Hindlimb muscle (tissue), 1 donor: ENCODE results near the gene GPR62. TPM values are rescaled to one million over a fixed set of nuclear protein-coding genes. Genes with fewer than 3 reads are reported as not detected.

Experiments
- DNase-seq: peaks from one replicate; pipeline ENCODE4 v3.0.0-alpha.2; 2013
- polyA plus RNA-seq: library from polyadenylated mRNA; unstranded; fragments of 120-200 nt; gene quantifications from one replicate; pipeline ENCODE4 v1.2.1, GENCODE V29; 2013; ENCODE audit not compliant: insufficient read length

The GPR62 gene
- polyA plus RNA-seq, 1 donor, result 0.67 TPM

- DNase-seq, result peak; percentile 70
Observed at GRCh38 chr3:51955893-51956770, 951 bp downstream of the GPR62 start.

GRCh38 chr3:51957520-51958205 is 2.5 kb downstream of the GPR62 start:
- no peak for DNase-seq

- no peak for DNase-seq
Observed at GRCh38 chr3:51958603-51959521, 3.7 kb downstream of the GPR62 start.

- DNase-seq, result no peak
Observed at GRCh38 chr3:51959651-51960050, 4.5 kb downstream of the GPR62 start.

- DNase-seq, result no peak
Observed at GRCh38 chr3:51960386-51960785, 5.2 kb downstream of the GPR62 start.

GRCh38 chr3:51961011-51961410 is 5.8 kb downstream of the GPR62 start:
- no peak for DNase-seq

GRCh38 chr3:51961602-51962569 is 6.7 kb downstream of the GPR62 start:
- DNase-seq, result no peak

GRCh38 chr3:51962854-51963530 is 7.8 kb downstream of the GPR62 start:
- no peak for DNase-seq

GRCh38 chr3:51963951-51964451 is 8.8 kb downstream of the GPR62 start:
- DNase-seq, result no peak

- no peak for DNase-seq
Observed at GRCh38 chr3:51964521-51964920, 9.3 kb downstream of the GPR62 start.

GRCh38 chr3:51966016-51966415 is 10.8 kb downstream of the GPR62 start:
- no peak for DNase-seq

- no peak for DNase-seq
Observed at GRCh38 chr3:51966486-51966885, 11.3 kb downstream of the GPR62 start.

- DNase-seq, result no peak
Observed at GRCh38 chr3:51966922-51967383, 11.8 kb downstream of the GPR62 start.

GRCh38 chr3:51967384-51968169 is 12.4 kb downstream of the GPR62 start, which contains the start of gene PCBP4:
TSS of gene PCBP4 (minus strand) at chr3:51967454. CDS start at chr3:51961240, 6,214 bp downstream.
- DNase-seq, result peak; percentile 68

GRCh38 chr3:51968170-51968775 is 13.1 kb downstream of the GPR62 start:
- no peak for DNase-seq

- DNase-seq, result no peak
Observed at GRCh38 chr3:51968883-51969678, 13.9 kb downstream of the GPR62 start.

GRCh38 chr3:51969841-51970240 is 14.7 kb downstream of the GPR62 start:
- DNase-seq, result no peak

- no peak for DNase-seq
Observed at GRCh38 chr3:51970606-51971300, 15.6 kb downstream of the GPR62 start.
